ENCODE measurements around the gene ATP8A2.
"Not testable (repeated sequence)": the region's sequence is repeated elsewhere in the genome, so short reads cannot be mapped to it uniquely, and the experiment has no call there.

The ATP8A2 gene

GRCh38 chr13:25541434-25542123 is 169.8 kb downstream of the ATP8A2 start:
- Histone ChIP-seq H3K4me1 (ENCODE audit: insufficient read depth, low read length) (no peaks in the 10 kb centered on the region), H3K9ac (ENCODE audit: low read depth, low read length) (no peak overlapping the region), H3K27me3 (ENCODE audit: insufficient read depth, low read length) (no peaks in the 10 kb centered on the region), H3K9me3 (ENCODE audit: insufficient read depth, low read depth, low read length) (no peaks in the 10 kb centered on the region), H3K4me3 (ENCODE audit: low read length) (no peak overlapping the region), H3K36me3 (ENCODE audit: insufficient read depth, low read length) (no peaks in the 10 kb centered on the region), H3K27ac (ENCODE audit: low read depth, low read length) (no peak overlapping the region)
- WGBS = 94% methylated on average over 4 of the region's 4 CpGs

GRCh38 chr13:25548991-25549390 is 177.2 kb downstream of the ATP8A2 start:
- H3K9ac ChIP-seq (ENCODE audit: low read depth, low read length); H3K4me1 ChIP-seq (ENCODE audit: insufficient read depth, low read length): not testable (repeated sequence)

GRCh38 chr13:25561812-25562211 is 190.0 kb downstream of the ATP8A2 start:
- 95% methylated on average over 7 of the region's 7 CpGs for WGBS
- H3K9ac ChIP-seq (ENCODE audit: low read depth, low read length) = no peak overlapping the region
- no peaks in the 10 kb centered on the region for H3K4me1 ChIP-seq (ENCODE audit: insufficient read depth, low read length)
- H3K4me3 ChIP-seq (ENCODE audit: low read length) = no peak overlapping the region
- H3K36me3 ChIP-seq (ENCODE audit: insufficient read depth, low read length) = no peaks in the 10 kb centered on the region
- no peak overlapping the region for H3K27ac ChIP-seq (ENCODE audit: low read depth, low read length)
- H3K27me3 ChIP-seq (ENCODE audit: insufficient read depth, low read length) = no peaks in the 10 kb centered on the region
- no peaks in the 10 kb centered on the region for H3K9me3 ChIP-seq (ENCODE audit: insufficient read depth, low read depth, low read length)

More at GRCh38 chr13:25548991-25549390, 177.2 kb downstream of the ATP8A2 start:
- H3K36me3 ChIP-seq (ENCODE audit: insufficient read depth, low read length); H3K9me3 ChIP-seq (ENCODE audit: insufficient read depth, low read depth, low read length); H3K4me3 ChIP-seq (ENCODE audit: low read length); H3K27ac ChIP-seq (ENCODE audit: low read depth, low read length); H3K27me3 ChIP-seq (ENCODE audit: insufficient read depth, low read length): not testable (repeated sequence)
- WGBS = 93% methylated on average over 9 of the region's 9 CpGs

GRCh38 chr13:25570185-25570584 is 198.4 kb downstream of the ATP8A2 start:
- no peaks in the 10 kb centered on the region for H3K36me3 ChIP-seq (ENCODE audit: insufficient read depth, low read length)

GRCh38 chr13:25571237-25571636 is 199.5 kb downstream of the ATP8A2 start:
- H3K4me1 ChIP-seq (ENCODE audit: insufficient read depth, low read length) = no peaks in the 10 kb centered on the region
- H3K4me3 ChIP-seq (ENCODE audit: low read length) = no peak overlapping the region
- H3K9me3 ChIP-seq (ENCODE audit: insufficient read depth, low read depth, low read length) = no peaks in the 10 kb centered on the region
- 92% methylated on average over 2 of the region's 2 CpGs for WGBS
- no peaks in the 10 kb centered on the region for H3K27me3 ChIP-seq (ENCODE audit: insufficient read depth, low read length)
- H3K9ac ChIP-seq (ENCODE audit: low read depth, low read length) = no peak overlapping the region
- H3K27ac ChIP-seq (ENCODE audit: low read depth, low read length) = no peak overlapping the region
- no peaks in the 10 kb centered on the region for H3K36me3 ChIP-seq (ENCODE audit: insufficient read depth, low read length)

More at GRCh38 chr13:25570185-25570584, 198.4 kb downstream of the ATP8A2 start:
- H3K27ac ChIP-seq (ENCODE audit: low read depth, low read length) = no peak overlapping the region
- no peaks in the 10 kb centered on the region for H3K27me3 ChIP-seq (ENCODE audit: insufficient read depth, low read length)
- 93% methylated on average over 14 of the region's 14 CpGs for WGBS
- no peaks in the 10 kb centered on the region for H3K9me3 ChIP-seq (ENCODE audit: insufficient read depth, low read depth, low read length)
- H3K4me1 ChIP-seq (ENCODE audit: insufficient read depth, low read length) = no peaks in the 10 kb centered on the region
- H3K4me3 ChIP-seq (ENCODE audit: low read length) = no peak overlapping the region
- no peak overlapping the region for H3K9ac ChIP-seq (ENCODE audit: low read depth, low read length)

GRCh38 chr13:25572171-25572570 is 200.4 kb downstream of the ATP8A2 start:
- not testable (repeated sequence) for H3K27ac ChIP-seq (ENCODE audit: low read depth, low read length); H3K9me3 ChIP-seq (ENCODE audit: insufficient read depth, low read depth, low read length); H3K4me3 ChIP-seq (ENCODE audit: low read length); H3K27me3 ChIP-seq (ENCODE audit: insufficient read depth, low read length); H3K36me3 ChIP-seq (ENCODE audit: insufficient read depth, low read length); H3K4me1 ChIP-seq (ENCODE audit: insufficient read depth, low read length); H3K9ac ChIP-seq (ENCODE audit: low read depth, low read length)
- 93% methylated on average over 8 of the region's 8 CpGs for WGBS

GRCh38 chr13:25574437-25575411 is 202.9 kb downstream of the ATP8A2 start:
- H3K27me3 ChIP-seq (ENCODE audit: insufficient read depth, low read length) = no peaks in the 10 kb centered on the region
- H3K9ac ChIP-seq (ENCODE audit: low read depth, low read length) = no peak overlapping the region
- H3K36me3 ChIP-seq (ENCODE audit: insufficient read depth, low read length) = no peaks in the 10 kb centered on the region
- H3K27ac ChIP-seq (ENCODE audit: low read depth, low read length) = no peak overlapping the region
- WGBS = 52% methylated on average over 6 of the region's 8 CpGs
- no peak overlapping the region for H3K4me3 ChIP-seq (ENCODE audit: low read length)
- no peaks in the 10 kb centered on the region for H3K9me3 ChIP-seq (ENCODE audit: insufficient read depth, low read depth, low read length)
- H3K4me1 ChIP-seq (ENCODE audit: insufficient read depth, low read length) = no peaks in the 10 kb centered on the region; the same call in 1 of the 2 replicates

GRCh38 chr13:25575562-25575961 is 203.8 kb downstream of the ATP8A2 start:
- H3K36me3 ChIP-seq (ENCODE audit: insufficient read depth, low read length) = no peaks in the 10 kb centered on the region
- no peaks in the 10 kb centered on the region for H3K27me3 ChIP-seq (ENCODE audit: insufficient read depth, low read length)
- no peaks in the 10 kb centered on the region for H3K9me3 ChIP-seq (ENCODE audit: insufficient read depth, low read depth, low read length)
- no peak overlapping the region for H3K9ac ChIP-seq (ENCODE audit: low read depth, low read length)
- no peak overlapping the region for H3K27ac ChIP-seq (ENCODE audit: low read depth, low read length)
- no peaks in the 10 kb centered on the region; the same call in 1 of the 2 replicates for H3K4me1 ChIP-seq (ENCODE audit: insufficient read depth, low read length)
- WGBS = 93% methylated on average over 5 of the region's 5 CpGs
- H3K4me3 ChIP-seq (ENCODE audit: low read length) = no peak overlapping the region

GRCh38 chr13:25578526-25578925 is 206.8 kb downstream of the ATP8A2 start:
- H3K36me3 ChIP-seq (ENCODE audit: insufficient read depth, low read length) = no peaks in the 10 kb centered on the region
- no peak overlapping the region for H3K27ac ChIP-seq (ENCODE audit: low read depth, low read length)
- no peak overlapping the region for H3K9ac ChIP-seq (ENCODE audit: low read depth, low read length)
- WGBS = 89% methylated on average over 2 of the region's 2 CpGs
- no peaks in the 10 kb centered on the region for H3K9me3 ChIP-seq (ENCODE audit: insufficient read depth, low read depth, low read length)
- H3K4me1 ChIP-seq (ENCODE audit: insufficient read depth, low read length) = no peaks in the 10 kb centered on the region; the same call in 1 of the 2 replicates
- H3K27me3 ChIP-seq (ENCODE audit: insufficient read depth, low read length) = no peaks in the 10 kb centered on the region
- no peak overlapping the region for H3K4me3 ChIP-seq (ENCODE audit: low read length)

- H3K4me3 ChIP-seq (ENCODE audit: low read length) = no peak overlapping the region
- H3K27me3 ChIP-seq (ENCODE audit: insufficient read depth, low read length) = no peaks in the 10 kb centered on the region
- no peak overlapping the region for H3K27ac ChIP-seq (ENCODE audit: low read depth, low read length)
- no peaks in the 10 kb centered on the region; the same call in 1 of the 2 replicates for H3K4me1 ChIP-seq (ENCODE audit: insufficient read depth, low read length)
- no peaks in the 10 kb centered on the region for H3K36me3 ChIP-seq (ENCODE audit: insufficient read depth, low read length)
- 95% methylated on average over 8 of the region's 8 CpGs for WGBS
- H3K9ac ChIP-seq (ENCODE audit: low read depth, low read length) = no peak overlapping the region
- H3K9me3 ChIP-seq (ENCODE audit: insufficient read depth, low read depth, low read length) = no peaks in the 10 kb centered on the region
Observed at GRCh38 chr13:25579221-25579620, 207.4 kb downstream of the ATP8A2 start.

- WGBS = 86% methylated on average over 2 of the region's 2 CpGs
Observed at GRCh38 chr13:25581351-25581750, 209.6 kb downstream of the ATP8A2 start.

More at GRCh38 chr13:25581351-25581750, 209.6 kb downstream of the ATP8A2 start:
- no peaks in the 10 kb centered on the region for H3K27me3 ChIP-seq (ENCODE audit: insufficient read depth, low read length)
- no peaks in the 10 kb centered on the region for H3K9me3 ChIP-seq (ENCODE audit: insufficient read depth, low read depth, low read length)
- H3K9ac ChIP-seq (ENCODE audit: low read depth, low read length) = no peak overlapping the region
- no peak overlapping the region for H3K4me3 ChIP-seq (ENCODE audit: low read length)
- H3K27ac ChIP-seq (ENCODE audit: low read depth, low read length) = no peak overlapping the region
- H3K36me3 ChIP-seq (ENCODE audit: insufficient read depth, low read length) = no peaks in the 10 kb centered on the region
- H3K4me1 ChIP-seq (ENCODE audit: insufficient read depth, low read length) = peaks cover 3% of the 10 kb centered on the region; the same call in 1 of the 2 replicates
